ENCODE data around the gene DUOXA1. TPM values are rescaled to one million over a fixed set of nuclear protein-coding genes. Genes with fewer than 3 reads are reported as not detected.

DUOXA1 gene
- total and polyA plus RNA-seq, 9 of the 15 experiments (the other 6 are each of a cell fraction or from before 2014, with no cell fraction given): 0.17 to 0.74 (median 0.24) TPM; not detected in 6

- peak; percentile 29; the same call in 1 of the 2 replicates for TF ChIP-seq POLR2G (IDR thresholded peaks at IDR 0.05; ENCODE audit: low read depth, low read length)
- no peak for TF ChIP-seq KLF6 (CRISPR knock-in tag; IDR thresholded peaks at IDR 0.05; ENCODE audit: borderline replicate concordance)
- no peaks in the 10 kb centered on the region for H3K27me3 ChIP-seq (ENCODE audit: control insufficient read depth in 2 of 2, insufficient read depth in 2 of 2, low read length in 2 of 2)
- intact Hi-C loops (cut with micrococcal nuclease) (loop anchor here (5.0 to 10.0 kb wide), 2 partner anchors 241 to 453 kb away; a partner anchor contains a TSS), in situ Hi-C loops (cut with MboI) (no loop called here)
- H3K36me3 ChIP-seq (ENCODE audit: control insufficient read depth, insufficient read depth, low read length): no peaks in the 10 kb centered on the region
- DNase-seq (ENCODE audit: extremely low read depth in 1 of 4, low spot score in 3 of 4) (no peak), FAIRE-seq (no peak), ATAC-seq (no peak)
- H3K9me3 ChIP-seq (replicated peaks; ENCODE audit: control insufficient read depth, insufficient read depth, low read depth, low read length): no peaks in the 10 kb centered on the region
- WGBS (ENCODE audit: insufficient coverage, low coverage, missing lambda C conversion rate): 51% methylated on average over 8 of the region's 14 CpGs
- H3K4me3 ChIP-seq: no peak overlapping the region
- BruUV-seq (replicated peaks): no TSS peak
- H3K9me1 ChIP-seq (ENCODE audit: control insufficient read depth, insufficient read depth, low read length): no peaks in the 10 kb centered on the region
- peaks cover 5% of the 10 kb centered on the region; the same call in 1 of the 2 replicates for H4K20me1 ChIP-seq (replicated peaks; ENCODE audit: control insufficient read depth, insufficient read depth, low read length)
- H3K9ac ChIP-seq (ENCODE audit: insufficient read depth in 1 of 2, low read depth in 2 of 2, low read length in 2 of 2): no peak overlapping the region; a peak in 1 of 4 replicates
- CTCF ChIA-PET (ENCODE audit: low intra/inter-chr PET ratio): interaction anchor here (4.3 kb wide), 1 partner anchor 296 kb away, joined by 48 read pairs; no protein-coding TSS in a partner anchor
- no peak overlapping the region for H2AFZ ChIP-seq (ENCODE audit: low read depth, low read length)
- POLR2A ChIA-PET: no interaction called here
- H3K79me2 ChIP-seq (ENCODE audit: control insufficient read depth, insufficient read depth, low read length): peaks cover 3% of the 10 kb centered on the region; the same call in 1 of the 3 replicates
- H3K4me1 ChIP-seq (replicated peaks in 1 of 2; ENCODE audit: control insufficient read depth in 2 of 2, insufficient read depth in 2 of 2, low read length in 2 of 2): peaks cover 15 to 16% of the 10 kb centered on the region in 2 experiments; a peak in 4 of 5 replicates
- H3K27ac ChIP-seq (ENCODE audit: extremely low read depth, low read depth, low read length): no peak overlapping the region
- H3K4me2 ChIP-seq (ENCODE audit: insufficient read depth, low read length): no peak overlapping the region
Observed at GRCh38 chr15:45161666-45162065, 32.0 kb upstream of the DUOXA1 start.

GRCh38 chr15:45157974-45158373, 28.3 kb upstream of the DUOXA1 start:
- Histone ChIP-seq H3K9ac (ENCODE audit: insufficient read depth in 1 of 2, low read depth in 2 of 2, low read length in 2 of 2) (no peak overlapping the region), H3K9me3 (replicated peaks; ENCODE audit: control insufficient read depth, insufficient read depth, low read depth, low read length) (no peaks in the 10 kb centered on the region), H3K36me3 (ENCODE audit: control insufficient read depth, insufficient read depth, low read length) (no peaks in the 10 kb centered on the region), H3K4me1 (replicated peaks in 1 of 2; ENCODE audit: control insufficient read depth in 2 of 2, insufficient read depth in 2 of 2, low read length in 2 of 2) (peaks cover 8 to 12% of the 10 kb centered on the region in 2 experiments; a peak in 4 of 5 replicates), H4K20me1 (replicated peaks; ENCODE audit: control insufficient read depth, insufficient read depth, low read length) (peaks cover 5% of the 10 kb centered on the region; the same call in 1 of the 2 replicates), H3K27me3 (ENCODE audit: control insufficient read depth in 2 of 2, insufficient read depth in 2 of 2, low read length in 2 of 2) (no peaks in the 10 kb centered on the region), H3K4me2 (ENCODE audit: insufficient read depth, low read length) (no peak overlapping the region), H3K9me1 (ENCODE audit: control insufficient read depth, insufficient read depth, low read length) (no peaks in the 10 kb centered on the region), H3K79me2 (ENCODE audit: control insufficient read depth, insufficient read depth, low read length) (no peaks in the 10 kb centered on the region), H3K27ac (ENCODE audit: extremely low read depth, low read depth, low read length) (no peak overlapping the region), H3K4me3 (no peak overlapping the region), H2AFZ (ENCODE audit: low read depth, low read length) (no peak overlapping the region)
- FAIRE-seq (peak; percentile 54), DNase-seq (ENCODE audit: extremely low read depth in 1 of 4, low spot score in 3 of 4) (peak in 1 of 4 experiments; percentile 34), ATAC-seq (no peak)
- WGBS (ENCODE audit: insufficient coverage, low coverage, missing lambda C conversion rate): 14% methylated on average over 1 of the region's 1 CpG
- no TSS peak for BruUV-seq (replicated peaks)
- in situ Hi-C loops (cut with MboI) (no loop called here), intact Hi-C loops (cut with micrococcal nuclease) (no loop called here)
- POLR2A ChIA-PET: interaction anchor here (1.3 kb wide), 1 partner anchor 13 kb away, joined by 4 read pairs; no protein-coding TSS in a partner anchor
- CTCF ChIA-PET (ENCODE audit: low intra/inter-chr PET ratio): no interaction called here
- TF ChIP-seq CREM (IDR thresholded peaks at IDR 0.05; ENCODE audit: low read depth) (0 out of 2 replicates have a peak, but pooled peaks have one; percentile 46), MEF2A (IDR thresholded peaks at IDR 0.05; ENCODE audit: control insufficient read depth, low read depth, low read length) (no peak), GABPB2 (CRISPR knock-in tag; conservative IDR thresholded peaks at IDR 0.05) (no peak), GTF3C2 (IDR thresholded peaks at IDR 0.05; ENCODE audit: borderline replicate concordance, extremely low read depth, insufficient read length) (no peak), EGR1 (conservative IDR thresholded peaks at IDR 0.05) (no peak), JUN (IDR thresholded peaks at IDR 0.05; ENCODE audit: borderline replicate concordance, low read depth, low read length) (peak; percentile 67; the same call in 1 of the 2 replicates), JUN (CRISPR knock-in tag; IDR thresholded peaks at IDR 0.05; ENCODE audit: borderline replicate concordance) (no peak), ZNF77 (CRISPR knock-in tag; IDR thresholded peaks at IDR 0.05) (no peak), MTF1 (CRISPR knock-in tag; IDR thresholded peaks at IDR 0.05; ENCODE audit: borderline replicate concordance) (no peak), NFIC (IDR thresholded peaks at IDR 0.05) (no peak)
